ENCODE data around the gene TOB1.
"Not testable (repeated sequence)": the region's sequence is repeated elsewhere in the genome, so short reads cannot be mapped to it uniquely, and the experiment has no call there.

Gene TOB1

GRCh38 chr17:50868140-50868438 lies 1.9 kb upstream of the TOB1 start:
- Mint-ChIP-seq H3K4me3 (peak overlapping the region; percentile 93), H3K4me1 (ENCODE audit: low read depth) (peaks cover 22% of the 10 kb centered on the region), H3K27ac (peak overlapping the region; percentile 98), H3K27me3 (no peaks in the 10 kb centered on the region), H3K36me3 (ENCODE audit: low read depth) (peaks cover 34% of the 10 kb centered on the region), H3K9me3 (no peaks in the 10 kb centered on the region)
- intact Hi-C loops (cut with micrococcal nuclease): loop anchor here (5.0 to 10.0 kb wide), 3 partner anchors 49 to 257 kb away; partner anchors contain the start of gene SPAG9

- peak overlapping the region; percentile 98 for H3K27ac Mint-ChIP-seq
- intact Hi-C loops (cut with micrococcal nuclease): loop anchor here (5.0 to 10.0 kb wide), 3 partner anchors 50 to 257 kb away; partner anchors contain the start of gene SPAG9
- H3K9me3 Mint-ChIP-seq: no peaks in the 10 kb centered on the region
- peaks cover 40% of the 10 kb centered on the region for H3K36me3 Mint-ChIP-seq (ENCODE audit: low read depth)
- peaks cover 24% of the 10 kb centered on the region for H3K4me1 Mint-ChIP-seq (ENCODE audit: low read depth)
- H3K27me3 Mint-ChIP-seq: no peaks in the 10 kb centered on the region
- H3K4me3 Mint-ChIP-seq: peak overlapping the region; percentile 93
Observed at GRCh38 chr17:50867363-50868139, 1.4 kb upstream of the TOB1 start.

GRCh38 chr17:50866950-50867362 lies 802 bp upstream of the TOB1 start:
- Mint-ChIP-seq H3K4me1 (ENCODE audit: low read depth) (peaks cover 24% of the 10 kb centered on the region), H3K9me3 (no peaks in the 10 kb centered on the region), H3K27me3 (no peaks in the 10 kb centered on the region), H3K27ac (peak overlapping the region; percentile 98), H3K4me3 (peak overlapping the region; percentile 93), H3K36me3 (ENCODE audit: low read depth) (peaks cover 42% of the 10 kb centered on the region)
- intact Hi-C loops (cut with micrococcal nuclease): loop anchor here (1.0 to 10.0 kb wide), 4 partner anchors 50 to 258 kb away; partner anchors contain the start of gene SPAG9

- Mint-ChIP-seq H3K27ac (peak overlapping the region; percentile 98), H3K4me3 (peak overlapping the region; percentile 94), H3K36me3 (ENCODE audit: low read depth) (peaks cover 52% of the 10 kb centered on the region)
Observed at GRCh38 chr17:50865868-50866260, 290 bp downstream of the TOB1 start.

GRCh38 chr17:50865060-50865867 lies 890 bp downstream of the TOB1 start:
- Mint-ChIP-seq H3K4me3 (peak overlapping the region; percentile 94), H3K27ac (peak overlapping the region; percentile 98), H3K4me1 (ENCODE audit: low read depth) (peaks cover 24% of the 10 kb centered on the region), H3K36me3 (ENCODE audit: low read depth) (peaks cover 52% of the 10 kb centered on the region), H3K27me3 (no peaks in the 10 kb centered on the region), H3K9me3 (no peaks in the 10 kb centered on the region)
- intact Hi-C loops (cut with micrococcal nuclease): loop anchor here (5.0 to 10.0 kb wide), 3 partner anchors 52 to 260 kb away; partner anchors contain the start of gene SPAG9

More at GRCh38 chr17:50865868-50866260, 290 bp downstream of the TOB1 start:
- Mint-ChIP-seq H3K9me3 (no peaks in the 10 kb centered on the region), H3K27me3 (no peaks in the 10 kb centered on the region), H3K4me1 (ENCODE audit: low read depth) (peaks cover 24% of the 10 kb centered on the region)
- intact Hi-C loops (cut with micrococcal nuclease): loop anchor here (1.0 to 10.0 kb wide), 4 partner anchors 51 to 259 kb away; partner anchors contain the start of gene SPAG9

GRCh38 chr17:50864747-50865059 lies 1.5 kb downstream of the TOB1 start:
- Mint-ChIP-seq H3K27me3 (no peaks in the 10 kb centered on the region), H3K4me1 (ENCODE audit: low read depth) (peaks cover 24% of the 10 kb centered on the region), H3K9me3 (no peaks in the 10 kb centered on the region), H3K36me3 (ENCODE audit: low read depth) (peaks cover 52% of the 10 kb centered on the region), H3K4me3 (peak overlapping the region; percentile 94), H3K27ac (peak overlapping the region; percentile 98)
- intact Hi-C loops (cut with micrococcal nuclease): loop anchor here (5.0 to 10.0 kb wide), 3 partner anchors 53 to 260 kb away; partner anchors contain the start of gene SPAG9

GRCh38 chr17:50863931-50864330 lies 2.2 kb downstream of the TOB1 start:
- H3K36me3 Mint-ChIP-seq (ENCODE audit: low read depth): peaks cover 52% of the 10 kb centered on the region
- H3K27me3 Mint-ChIP-seq: no peaks in the 10 kb centered on the region
- intact Hi-C loops (cut with micrococcal nuclease): loop anchor here (1.0 to 10.0 kb wide), 2 partner anchors 92 to 261 kb away; partner anchors contain the start of gene SPAG9
- H3K4me1 Mint-ChIP-seq (ENCODE audit: low read depth): peaks cover 24% of the 10 kb centered on the region
- no peaks in the 10 kb centered on the region for H3K9me3 Mint-ChIP-seq
- no peak overlapping the region for H3K27ac Mint-ChIP-seq
- H3K4me3 Mint-ChIP-seq: no peak overlapping the region

GRCh38 chr17:50863221-50863843 lies 2.8 kb downstream of the TOB1 start:
- H3K27ac Mint-ChIP-seq: no peak overlapping the region

GRCh38 chr17:50861822-50862528 lies 4.2 kb downstream of the TOB1 start:
- no peak overlapping the region for H3K4me3 Mint-ChIP-seq
- H3K27ac Mint-ChIP-seq: no peak overlapping the region
- intact Hi-C loops (cut with micrococcal nuclease): loop anchor here (10.0 kb wide), 1 partner anchor 263 kb away; the partner anchor contains the start of gene SPAG9

More at GRCh38 chr17:50863221-50863843, 2.8 kb downstream of the TOB1 start:
- H3K36me3 Mint-ChIP-seq (ENCODE audit: low read depth): peaks cover 52% of the 10 kb centered on the region
- peaks cover 24% of the 10 kb centered on the region for H3K4me1 Mint-ChIP-seq (ENCODE audit: low read depth)
- intact Hi-C loops (cut with micrococcal nuclease): loop anchor here (1.0 to 10.0 kb wide), 2 partner anchors 93 to 261 kb away; partner anchors contain the start of gene SPAG9
- no peaks in the 10 kb centered on the region for H3K27me3 Mint-ChIP-seq
- H3K4me3 Mint-ChIP-seq: no peak overlapping the region
- H3K9me3 Mint-ChIP-seq: no peaks in the 10 kb centered on the region

GRCh38 chr17:50861334-50861676 lies 4.8 kb downstream of the TOB1 start:
- no peak overlapping the region for H3K4me3 Mint-ChIP-seq
- peaks cover 20% of the 10 kb centered on the region for H3K4me1 Mint-ChIP-seq (ENCODE audit: low read depth)
- intact Hi-C loops (cut with micrococcal nuclease): loop anchor here (10.0 kb wide), 1 partner anchor 263 kb away; the partner anchor contains the start of gene SPAG9
- H3K27me3 Mint-ChIP-seq: no peaks in the 10 kb centered on the region
- H3K27ac Mint-ChIP-seq: no peak overlapping the region
- peaks cover 37% of the 10 kb centered on the region for H3K36me3 Mint-ChIP-seq (ENCODE audit: low read depth)
- no peaks in the 10 kb centered on the region for H3K9me3 Mint-ChIP-seq

More at GRCh38 chr17:50861822-50862528, 4.2 kb downstream of the TOB1 start:
- Mint-ChIP-seq H3K36me3 (ENCODE audit: low read depth) (peaks cover 44% of the 10 kb centered on the region), H3K4me1 (ENCODE audit: low read depth) (peaks cover 20% of the 10 kb centered on the region), H3K27me3 (no peaks in the 10 kb centered on the region), H3K9me3 (no peaks in the 10 kb centered on the region)

- H3K36me3 Mint-ChIP-seq (ENCODE audit: low read depth): peaks cover 29% of the 10 kb centered on the region
- intact Hi-C loops (cut with micrococcal nuclease): loop anchor here (10.0 kb wide), 1 partner anchor 265 kb away; the partner anchor contains the start of gene SPAG9
- not testable (repeated sequence) for H3K4me3 Mint-ChIP-seq, H3K9me3 Mint-ChIP-seq, H3K27me3 Mint-ChIP-seq, H3K27ac Mint-ChIP-seq
- H3K4me1 Mint-ChIP-seq (ENCODE audit: low read depth): peaks cover 26% of the 10 kb centered on the region
Observed at GRCh38 chr17:50859727-50860126, 6.4 kb downstream of the TOB1 start.

GRCh38 chr17:50858486-50859225 lies 7.5 kb downstream of the TOB1 start:
- intact Hi-C loops (cut with micrococcal nuclease): no loop called here
- H3K9me3 Mint-ChIP-seq: no peaks in the 10 kb centered on the region
- no peaks in the 10 kb centered on the region for H3K27me3 Mint-ChIP-seq
- peaks cover 23% of the 10 kb centered on the region for H3K36me3 Mint-ChIP-seq (ENCODE audit: low read depth)
- H3K4me3 Mint-ChIP-seq: no peak overlapping the region
- H3K27ac Mint-ChIP-seq: no peak overlapping the region
- H3K4me1 Mint-ChIP-seq (ENCODE audit: low read depth): peaks cover 27% of the 10 kb centered on the region
